SK-N-SH (cell line): ENCODE results near the gene TSPYL2. TPM values are rescaled to one million over a fixed set of nuclear protein-coding genes. Genes with fewer than 3 reads are reported as not detected.

Experiments used
- CTCF ChIA-PET: fragments of 300-600, 350-600 bp; formaldehyde crosslinking; extraction: SDS; loops from one replicate; lab custom pipeline; 2021; lab: Yijun Ruan, JAX
- POLR2A ChIA-PET: fragments of 350-600 bp; sonication (Branson Sonifier 250); formaldehyde crosslinking; extraction: SDS; loops from one replicate; lab custom pipeline; 2020; ENCODE audit warnings: antibody characterized with exemption, inconsistent platforms; lab: Yijun Ruan, JAX
- DNase-seq: peaks from one replicate; pipeline ENCODE4 v3.0.0; 2012
- H2AFZ ChIP-seq: fragments of 200-600 bp; sonication (generic); 2 replicates; pipeline ENCODE4 v1.8.1; 2016; ENCODE audit warnings: antibody characterized with exemption, mild to moderate bottlenecking, low read depth
- H3F3A ChIP-seq: fragments of 200-600 bp; sonication (generic); replicated peaks from 2 replicates; pipeline ENCODE3; 2016; ENCODE audit warnings: antibody characterized with exemption, mild to moderate bottlenecking; ENCODE audit not compliant: insufficient read depth
- H3K27ac ChIP-seq, 2 experiments: fragments of 200-500 bp in 1 of 2; fragments of 200-600 bp in 1 of 2; sonication (Bioruptor generic) in 1 of 2; sonication (generic), shearing (Covaris generic) in 1 of 2; 2 replicates each; pipeline versions ENCODE4 v1.5.1 to v1.6.1; 2014 to 2016; ENCODE audit warnings: low read depth in 2 of 2, inconsistent platforms in 1 of 2, low read length in 1 of 2, mild to moderate bottlenecking in 1 of 2, mixed read lengths in 1 of 2
- H3K27me3 ChIP-seq: fragments of 200-600 bp; sonication (generic), shearing (Covaris generic); 2 replicates; pipeline ENCODE4 v1.6.1; 2016; ENCODE audit warnings: mixed run types; ENCODE audit not compliant: insufficient read depth
- H3K36me3 ChIP-seq, 2 experiments: fragments of 200-500 bp in 1 of 2; fragments of 200-600 bp in 1 of 2; sonication (Bioruptor generic) in 1 of 2; sonication (generic) in 1 of 2; replicated peaks in 1 of 2; 2 replicates each; pipeline versions ENCODE3 to v1.5.1; 2014 to 2016; ENCODE audit warnings: low read length in 1 of 2, mild to moderate bottlenecking in 1 of 2; ENCODE audit not compliant: insufficient read depth in 2 of 2, control insufficient read depth in 1 of 2
- H3K4me1 ChIP-seq, 2 experiments: fragments of 200-500 bp in 1 of 2; fragments of 200-600 bp in 1 of 2; sonication (Bioruptor generic) in 1 of 2; sonication (generic), shearing (Covaris generic) in 1 of 2; 2 replicates each; pipeline versions ENCODE4 v1.5.1 to v1.6.1; 2014 to 2016; ENCODE audit warnings: low read depth in 1 of 2, low read length in 1 of 2, mixed run types in 1 of 2; ENCODE audit not compliant: insufficient read depth in 2 of 2, control insufficient read depth in 1 of 2
- H3K4me2 ChIP-seq: fragments of 200-600 bp; sonication (generic), shearing (Covaris generic); 2 replicates; pipeline ENCODE4 v1.6.1; 2017; ENCODE audit warnings: mixed run types
- H3K4me3 ChIP-seq, 2 experiments: fragments of 200-500 bp in 1 of 2; fragments of 200-600 bp in 1 of 2; sonication (Bioruptor generic) in 1 of 2; sonication (generic), shearing (Covaris generic) in 1 of 2; 2 replicates each; pipeline versions ENCODE4 v1.5.1 to v1.8.1; 2014 to 2016; ENCODE audit warnings: low read depth in 2 of 2, inconsistent platforms in 1 of 2, low read length in 1 of 2, mild to moderate bottlenecking in 1 of 2, mixed read lengths in 1 of 2, moderate library complexity in 1 of 2
- H3K79me2 ChIP-seq: fragments of 200-600 bp; sonication (generic); 2 replicates; pipeline ENCODE4 v1.8.1; 2017; ENCODE audit warnings: mild to moderate bottlenecking; ENCODE audit not compliant: insufficient read depth
- H3K9ac ChIP-seq: fragments of 200-600 bp; sonication (generic); 2 replicates; pipeline ENCODE4 v1.6.1; 2017; ENCODE audit warnings: mixed run types
- H3K9me2 ChIP-seq: fragments of 200-600 bp; sonication (generic); 2 replicates; pipeline ENCODE4 v1.6.1; 2017; ENCODE audit warnings: mixed run types
- H3K9me3 ChIP-seq: fragments of 200-600 bp; sonication (generic); 2 replicates; pipeline ENCODE4 v1.6.1; 2017; ENCODE audit warnings: mixed run types, mild to moderate bottlenecking, moderate library complexity
- H4K20me1 ChIP-seq: fragments of 200-600 bp; sonication (generic); 2 replicates; pipeline ENCODE4 v1.6.1; 2017; ENCODE audit warnings: mild to moderate bottlenecking, mixed run types; ENCODE audit not compliant: insufficient read depth
- CHD2 ChIP-seq: fragments of 150-350 bp; IDR thresholded peaks from 2 replicates; pipeline ENCODE4 v1.6.1; 2018; ENCODE audit warnings: low read length; ENCODE audit not compliant: partially characterized antibody
- CTCF ChIP-seq: fragments of 200-600 bp; sonication (generic); IDR thresholded peaks from 2 replicates; pipeline ENCODE4 v1.6.1; 2017; ENCODE audit warnings: antibody characterized with exemption, mild to moderate bottlenecking, moderate library complexity
- FOXJ3 ChIP-seq: sonication (generic); formaldehyde crosslinking; IDR thresholded peaks from 2 replicates; pipeline ENCODE4 v1.5.1; 2020; ENCODE audit warnings: mild to moderate bottlenecking, missing genetic modification reagents
- GABPA ChIP-seq: IDR thresholded peaks from 2 replicates; pipeline ENCODE4 v1.4.0; 2012; ENCODE audit warnings: low read depth, mild to moderate bottlenecking
- MAX ChIP-seq: IDR thresholded peaks from 2 replicates; pipeline ENCODE4 v1.4.0; 2012; ENCODE audit warnings: low read depth
- MXI1 ChIP-seq: IDR thresholded peaks from 2 replicates; pipeline ENCODE4 v1.6.1; 2012; ENCODE audit warnings: mild to moderate bottlenecking, low read depth, low read length, improper control_type of control experiment
- RAD21 ChIP-seq: IDR thresholded peaks from 2 replicates; pipeline ENCODE4 v1.6.1; 2012; ENCODE audit warnings: mild to moderate bottlenecking, low read length
- SMC3 ChIP-seq: IDR thresholded peaks from 2 replicates; pipeline ENCODE4 v1.6.1; 2012; ENCODE audit warnings: low read depth, low read length, improper control_type of control experiment
- USF1 ChIP-seq: IDR thresholded peaks from 2 replicates; pipeline ENCODE4 v1.4.0; 2012; ENCODE audit warnings: low read depth, borderline replicate concordance
- ZBTB33 ChIP-seq: IDR thresholded peaks from 2 replicates; pipeline ENCODE4 v1.4.0; 2012; ENCODE audit warnings: low read depth, borderline replicate concordance
- WGBS: methylation state at CpG from one replicate; pipeline ENCODE4 v1.1.6; 2017; ENCODE audit warnings: low lambda C conversion rate; 5-methylcytosine and 5-hydroxymethylcytosine counted together
- polyA plus RNA-seq, 3 experiments: library from polyadenylated mRNA; depleted of rRNA; stranded (reverse); fragments of >200 nt; gene quantifications; 2 replicates each; pipeline ENCODE4 v1.2.3, GENCODE V29; 2012

The TSPYL2 gene
- polyA plus RNA-seq, 1 of the 3 experiments (the other 2 are of a cell fraction), result 26.4 TPM

GRCh38 chrX:53089224-53089842, 7.2 kb downstream of the TSPYL2 start:
- H3K27me3 ChIP-seq, result no peaks in the 10 kb centered on the region; the same call in 1 of the 2 replicates
- H3K4me2 ChIP-seq, result peak overlapping the region; percentile 74
- H3K36me3 ChIP-seq, result peaks cover 0 to 10% of the 10 kb centered on the region in 2 experiments
- H3K9me2 ChIP-seq, result no peaks in the 10 kb centered on the region
- POLR2A ChIA-PET, result interaction anchor here (1.6 kb wide), 1 partner anchor 16 kb away, joined by 5 read pairs; no protein-coding TSS in a partner anchor
- peaks cover 0 to 9% of the 10 kb centered on the region in 2 experiments; a peak in 1 of 4 replicates for H3K4me1 ChIP-seq
- peak overlapping the region; percentile 94; the same call in 1 of the 2 replicates for H2AFZ ChIP-seq
- DNase-seq, result peak; percentile 66
- TF ChIP-seq RAD21, result peak; percentile 61
- TF ChIP-seq ZBTB33, result no peak
- TF ChIP-seq MXI1, result peak; percentile 47; the same call in 1 of the 2 replicates
- peak; percentile 13 for TF ChIP-seq CHD2
- peak; percentile 79 for TF ChIP-seq SMC3
- no peak for TF ChIP-seq GABPA
- TF ChIP-seq CTCF, result peak; percentile 92
- peak overlapping the region; percentile 79 for H3K9ac ChIP-seq
- no peaks in the 10 kb centered on the region for H3K9me3 ChIP-seq
- WGBS, result 5% methylated on average over 11 of the region's 11 CpGs
- CTCF ChIA-PET, result interaction anchor here (0.7 to 6.0 kb wide), 6 partner anchors 11 to 43 kb away, joined by 3 to 41 read pairs (median 4); no protein-coding TSS in a partner anchor
- peak overlapping the region; percentile 52 to 57 for H3K4me3 ChIP-seq
- peaks cover 12% of the 10 kb centered on the region for H3F3A ChIP-seq
- H3K27ac ChIP-seq, result peak overlapping the region; percentile 77 to 86
- H3K79me2 ChIP-seq, result no peaks in the 10 kb centered on the region
- no peaks in the 10 kb centered on the region for H4K20me1 ChIP-seq

GRCh38 chrX:53089925-53090324, 7.8 kb downstream of the TSPYL2 start:
- no peaks in the 10 kb centered on the region for H3K79me2 ChIP-seq
- H3K27ac ChIP-seq, result no peak overlapping the region
- H3F3A ChIP-seq, result peaks cover 12% of the 10 kb centered on the region
- ChIA-PET CTCF (interaction anchor here (0.7 to 6.0 kb wide), 6 partner anchors 10 to 43 kb away, joined by 3 to 41 read pairs (median 4); no protein-coding TSS in a partner anchor), POLR2A (interaction anchor here (1.6 kb wide), 1 partner anchor 17 kb away, joined by 5 read pairs; no protein-coding TSS in a partner anchor)
- TF ChIP-seq FOXJ3 (no peak), USF1 (no peak), MAX (no peak)
- no peaks in the 10 kb centered on the region for H3K9me3 ChIP-seq
- no peaks in the 10 kb centered on the region for H4K20me1 ChIP-seq
- 52% methylated on average over 2 of the region's 2 CpGs for WGBS
- no peaks in the 10 kb centered on the region for H3K9me2 ChIP-seq
- peaks cover 0 to 9% of the 10 kb centered on the region in 2 experiments; a peak in 1 of 4 replicates for H3K4me1 ChIP-seq
- no peaks in the 10 kb centered on the region; the same call in 1 of the 2 replicates for H3K27me3 ChIP-seq
- H3K9ac ChIP-seq, result no peak overlapping the region
- H3K4me3 ChIP-seq, result no peak overlapping the region
- no peak for DNase-seq
- H3K36me3 ChIP-seq, result peaks cover 0 to 10% of the 10 kb centered on the region in 2 experiments
- no peak overlapping the region for H3K4me2 ChIP-seq
- no peak overlapping the region for H2AFZ ChIP-seq
